Mucosa of rectum (tissue), 2 donors: ENCODE measurements around the gene ZBTB25.

Experiments used
- H3K27ac ChIP-seq, 2 donors: one replicate each; pipeline ENCODE4 v1.7.0; 2013; ENCODE audit warnings: inconsistent platforms in 2 of 2, low read depth in 2 of 2, low read length in 2 of 2
- H3K27me3 ChIP-seq, 2 donors: one replicate each; pipeline ENCODE4 v1.7.0; 2013; ENCODE audit warnings: low read length in 2 of 2; ENCODE audit not compliant: control insufficient read depth in 2 of 2, insufficient read depth in 2 of 2
- H3K36me3 ChIP-seq, 2 donors: one replicate each; pipeline ENCODE4 v1.7.0; 2013; ENCODE audit warnings: low read length in 2 of 2; ENCODE audit not compliant: control insufficient read depth in 2 of 2, insufficient read depth in 2 of 2
- H3K4me1 ChIP-seq, 2 donors: one replicate each; pipeline ENCODE4 v1.7.0; 2013; ENCODE audit warnings: low read length in 2 of 2, mild to moderate bottlenecking in 1 of 2; ENCODE audit not compliant: control insufficient read depth in 2 of 2, insufficient read depth in 2 of 2
- H3K4me3 ChIP-seq, 2 donors: one replicate each; pipeline ENCODE4 v1.7.0; 2013; ENCODE audit warnings: low read length in 2 of 2
- H3K9ac ChIP-seq, 2 donors: one replicate each; pipeline ENCODE4 v1.7.0; 2013; ENCODE audit warnings: low read length in 2 of 2, low read depth in 1 of 2, mild to moderate bottlenecking in 1 of 2
- H3K9me3 ChIP-seq, 2 donors: one replicate each; pipeline ENCODE4 v1.7.0; 2013; ENCODE audit warnings: low read length in 2 of 2; ENCODE audit not compliant: control insufficient read depth in 2 of 2
- donor health status: healthy.
- donor health status: Normal muscosa, but diverticular disease.

ZBTB25 gene

GRCh38 chr14:64400829-64401459, 102.7 kb downstream of the ZBTB25 start:
- no peaks in the 10 kb centered on the region for H3K27me3 ChIP-seq
- H3K27ac ChIP-seq: no peak overlapping the region
- H3K4me1 ChIP-seq: no peaks in the 10 kb centered on the region
- no peak overlapping the region for H3K4me3 ChIP-seq
- H3K9ac ChIP-seq: no peak overlapping the region
- H3K36me3 ChIP-seq: peaks cover 5 to 6% of the 10 kb centered on the region in 2 donors
- H3K9me3 ChIP-seq: no peaks in the 10 kb centered on the region
